Prostate gland (tissue), 2 donors: ENCODE results near the gene THSD8.

Experiments used
- POLR2A ChIP-seq: fragments of 450-650 bp; IDR thresholded peaks from one replicate; pipeline ENCODE4 v1.6.1; 2016; ENCODE audit warnings: antibody characterized with exemption, mild to moderate bottlenecking
- POLR2AphosphoS5 ChIP-seq: sonication (generic); formaldehyde crosslinking; IDR thresholded peaks from one replicate; pipeline ENCODE4 v1.6.1; 2017; ENCODE audit warnings: antibody characterized with exemption
- TF ChIP-seq, protein P1 (sequence below), 4 experiments: fragments of 200-600 bp in 2 of 4; fragments of 450-650 bp in 2 of 4; sonication (generic) in 2 of 4; IDR thresholded peaks; 1 replicate in 3 of 4; 2 replicates in 1 of 4; pipeline ENCODE4 v1.5.1; 2016 to 2019; ENCODE audit warnings: antibody characterized with exemption in 4 of 4, mild to moderate bottlenecking in 2 of 4, moderate library complexity in 2 of 4

DNA sequence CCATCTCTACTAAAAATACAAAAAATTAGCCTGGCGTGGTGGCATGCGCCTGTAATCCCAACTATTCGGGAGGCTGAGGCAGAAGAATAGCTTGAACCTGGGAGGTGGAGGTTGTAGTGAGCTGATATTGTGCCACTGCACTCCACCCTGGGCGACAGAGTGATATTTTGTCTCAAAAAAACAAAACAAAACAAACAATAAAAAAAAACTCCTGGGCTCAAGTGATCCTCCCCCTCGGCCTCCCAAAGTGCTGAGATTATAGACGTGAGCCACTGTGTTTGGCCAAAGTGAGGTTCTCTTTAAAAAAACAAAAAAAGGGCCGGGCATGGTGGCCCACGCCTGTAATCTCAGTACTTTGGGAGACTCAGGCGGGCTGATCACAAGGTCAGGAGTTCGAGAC is 14.4 kb upstream of the THSD8 start:
- TF ChIP-seq, protein P1, sequence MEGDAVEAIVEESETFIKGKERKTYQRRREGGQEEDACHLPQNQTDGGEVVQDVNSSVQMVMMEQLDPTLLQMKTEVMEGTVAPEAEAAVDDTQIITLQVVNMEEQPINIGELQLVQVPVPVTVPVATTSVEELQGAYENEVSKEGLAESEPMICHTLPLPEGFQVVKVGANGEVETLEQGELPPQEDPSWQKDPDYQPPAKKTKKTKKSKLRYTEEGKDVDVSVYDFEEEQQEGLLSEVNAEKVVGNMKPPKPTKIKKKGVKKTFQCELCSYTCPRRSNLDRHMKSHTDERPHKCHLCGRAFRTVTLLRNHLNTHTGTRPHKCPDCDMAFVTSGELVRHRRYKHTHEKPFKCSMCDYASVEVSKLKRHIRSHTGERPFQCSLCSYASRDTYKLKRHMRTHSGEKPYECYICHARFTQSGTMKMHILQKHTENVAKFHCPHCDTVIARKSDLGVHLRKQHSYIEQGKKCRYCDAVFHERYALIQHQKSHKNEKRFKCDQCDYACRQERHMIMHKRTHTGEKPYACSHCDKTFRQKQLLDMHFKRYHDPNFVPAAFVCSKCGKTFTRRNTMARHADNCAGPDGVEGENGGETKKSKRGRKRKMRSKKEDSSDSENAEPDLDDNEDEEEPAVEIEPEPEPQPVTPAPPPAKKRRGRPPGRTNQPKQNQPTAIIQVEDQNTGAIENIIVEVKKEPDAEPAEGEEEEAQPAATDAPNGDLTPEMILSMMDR (IDR thresholded peaks at IDR 0.05) = no peak
- TF ChIP-seq POLR2AphosphoS5 = no peak
- no peak for TF ChIP-seq POLR2A
